Endothelial cell of hepatic sinusoid (primary cell): ENCODE measurements around the gene STAT2.
"Not testable (repeated sequence)": the region's sequence is repeated elsewhere in the genome, so short reads cannot be mapped to it uniquely, and the experiment has no call there.

Experiments used
- in situ Hi-C: cut with HindIII; loops from 2 replicates; pipeline ENCODE4 v1.10.0; 2017; ENCODE audit warnings: low sequenced_read_pairs

STAT2 gene

DNA sequence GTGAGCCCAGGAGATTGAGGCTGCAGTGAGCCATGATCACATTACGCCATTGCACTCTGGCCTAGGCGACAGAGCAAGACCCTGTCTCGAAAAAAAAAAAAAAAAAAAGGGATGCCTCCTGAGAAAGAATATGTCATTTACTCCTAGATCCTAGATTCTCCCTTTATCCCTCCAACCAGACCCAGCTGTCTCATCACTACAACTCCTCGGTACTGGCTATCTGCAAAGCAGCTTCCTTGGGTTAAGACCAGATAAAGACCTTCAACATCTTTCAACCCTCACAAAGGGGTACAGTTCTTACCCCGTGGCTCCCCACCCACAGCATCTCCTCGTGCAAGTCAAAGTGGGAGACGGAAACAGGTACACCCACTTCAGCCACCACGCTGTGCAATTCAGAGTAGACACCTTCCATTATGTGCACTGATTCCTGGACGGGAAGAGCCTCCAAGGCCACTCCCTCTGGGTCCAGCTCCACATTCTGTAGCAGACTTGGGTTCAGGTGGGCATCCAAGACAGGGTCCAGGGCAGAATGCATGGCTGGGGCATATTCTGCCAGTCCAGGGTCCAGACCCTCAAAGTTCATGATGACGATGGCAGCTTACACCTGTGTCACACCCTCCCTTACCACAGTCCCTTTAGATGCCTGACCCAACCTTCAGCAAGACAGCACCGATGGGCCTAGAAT, 27.3 kb downstream of the STAT2 start:
- in situ Hi-C loops: no loop called here

DNA sequence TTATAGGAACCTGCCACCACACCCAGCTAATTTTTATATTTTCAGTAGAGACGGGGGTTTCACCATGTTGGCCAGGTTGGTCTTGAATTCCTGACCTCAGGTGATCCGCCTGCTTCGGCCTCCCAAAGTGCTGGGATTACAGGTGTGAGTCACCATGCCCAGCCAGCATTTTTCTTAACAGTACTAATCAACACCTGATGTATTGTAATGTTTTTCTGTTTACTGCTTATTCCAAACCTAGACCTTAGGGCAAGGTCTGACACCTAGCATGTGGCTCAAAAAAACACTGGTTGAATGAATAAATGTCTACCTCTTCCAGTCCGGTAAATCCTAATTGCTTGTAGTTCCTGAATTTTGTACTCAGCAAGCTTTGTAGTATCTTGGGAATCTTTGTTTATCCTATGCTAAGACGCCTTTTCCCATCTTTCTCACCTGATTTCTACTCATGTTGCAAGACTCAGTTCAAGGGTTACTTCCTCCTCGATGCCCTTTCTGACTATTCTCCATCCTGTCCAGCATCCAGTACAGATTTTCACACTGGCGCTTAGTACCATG, 28.9 kb downstream of the STAT2 start:
- in situ Hi-C loops: no loop called here

DNA sequence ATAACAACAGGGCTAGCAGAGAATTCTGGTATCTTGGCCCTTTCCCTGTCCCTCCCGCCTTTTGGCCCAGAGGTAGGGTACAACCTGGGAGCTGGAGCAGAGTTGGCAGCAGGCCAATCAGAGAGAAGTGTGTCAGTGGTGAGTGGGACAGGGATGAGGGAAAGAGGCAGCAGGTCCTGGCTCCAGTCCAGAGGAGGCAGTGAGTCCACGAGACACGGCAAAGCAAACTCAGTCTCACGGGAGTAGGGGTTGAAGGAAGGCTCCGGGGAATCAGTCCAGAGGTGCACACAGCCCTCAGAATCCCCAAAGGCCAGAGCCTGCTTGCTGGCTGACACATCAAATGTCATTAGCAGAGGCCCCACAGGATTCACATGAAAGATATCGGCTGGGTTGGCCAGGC, 33.4 kb downstream of the STAT2 start:
- in situ Hi-C loops: no loop called here

DNA sequence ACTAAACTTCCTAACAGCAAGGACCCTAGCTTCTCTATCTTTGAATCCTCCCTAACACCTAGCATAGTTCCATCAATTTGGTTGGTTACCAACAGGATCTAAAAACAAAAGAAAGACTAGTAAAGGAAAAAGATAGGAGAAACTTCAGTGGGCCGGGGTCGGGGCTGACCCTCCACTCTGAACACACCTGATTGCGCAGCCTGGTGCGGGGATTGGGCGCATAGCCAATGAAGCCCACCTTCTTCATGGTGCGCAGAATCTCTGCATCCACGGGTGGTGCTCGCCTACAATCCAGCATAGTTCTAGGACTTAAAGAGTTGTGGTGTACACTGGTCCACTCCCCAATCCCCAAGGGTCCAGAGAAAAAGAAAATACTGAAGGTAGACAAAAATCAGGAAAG, 33.8 kb downstream of the STAT2 start:
- in situ Hi-C loops: no loop called here

DNA sequence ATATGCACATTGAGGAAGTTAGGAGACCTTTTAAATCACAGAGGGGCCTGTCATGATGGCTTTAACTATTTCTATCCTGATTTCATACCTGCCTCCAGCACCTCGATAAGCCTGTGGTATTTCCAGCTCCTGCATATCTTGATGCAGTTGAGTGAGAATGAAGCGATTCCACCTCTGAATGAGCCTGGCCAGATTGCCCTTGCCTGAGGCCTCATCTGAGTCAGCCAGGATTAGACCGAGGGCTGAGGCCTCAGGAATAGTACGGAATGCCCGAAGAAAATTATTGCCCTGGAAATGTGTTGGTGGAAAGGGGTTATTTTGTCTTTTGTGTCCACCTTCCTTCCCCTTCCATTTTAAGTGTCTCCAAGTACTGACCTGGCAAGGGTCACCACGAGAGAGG, 35.7 kb downstream of the STAT2 start:
- in situ Hi-C loops: no loop called here

DNA sequence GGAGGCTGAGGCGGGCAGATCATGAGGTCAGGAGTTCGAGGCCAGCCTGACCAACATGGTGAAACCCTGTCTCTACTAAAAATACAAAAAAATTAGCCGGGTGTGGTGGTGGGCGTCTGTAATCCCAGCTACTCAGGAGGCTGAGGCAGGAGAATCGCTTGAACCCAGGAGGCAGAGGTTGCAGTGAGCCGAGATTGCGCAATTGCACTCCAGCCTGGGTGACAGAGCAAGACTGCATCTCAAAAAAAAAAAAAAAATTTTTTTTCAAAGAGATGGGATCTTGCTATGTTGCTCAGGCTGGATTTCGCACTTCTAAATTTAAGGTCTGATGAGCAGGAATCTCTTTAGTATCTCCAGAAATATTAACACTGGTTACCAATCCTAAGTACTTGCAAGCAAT, 38.3 kb downstream of the STAT2 start:
- in situ Hi-C loops: not testable (repeated sequence)

DNA sequence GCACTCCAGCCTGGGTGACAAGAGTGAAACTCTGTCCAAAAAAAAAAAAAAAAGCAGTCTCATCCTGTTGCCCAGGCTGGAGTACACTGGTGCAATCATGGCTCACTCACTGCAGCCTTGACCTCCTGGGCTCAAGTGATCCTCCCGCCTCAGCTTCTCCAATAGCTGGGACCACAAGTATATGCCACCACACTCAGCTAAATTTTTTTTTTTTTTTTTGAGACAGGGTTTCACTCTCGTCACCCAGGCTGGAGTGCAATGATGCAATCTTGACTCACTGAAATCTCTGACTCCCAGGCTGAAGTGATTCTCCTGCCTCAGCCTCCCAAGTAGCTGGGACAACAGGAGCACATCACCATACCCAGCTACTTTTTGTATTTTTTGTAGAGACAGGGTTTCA, 38.9 kb downstream of the STAT2 start:
- in situ Hi-C loops: no loop called here

DNA sequence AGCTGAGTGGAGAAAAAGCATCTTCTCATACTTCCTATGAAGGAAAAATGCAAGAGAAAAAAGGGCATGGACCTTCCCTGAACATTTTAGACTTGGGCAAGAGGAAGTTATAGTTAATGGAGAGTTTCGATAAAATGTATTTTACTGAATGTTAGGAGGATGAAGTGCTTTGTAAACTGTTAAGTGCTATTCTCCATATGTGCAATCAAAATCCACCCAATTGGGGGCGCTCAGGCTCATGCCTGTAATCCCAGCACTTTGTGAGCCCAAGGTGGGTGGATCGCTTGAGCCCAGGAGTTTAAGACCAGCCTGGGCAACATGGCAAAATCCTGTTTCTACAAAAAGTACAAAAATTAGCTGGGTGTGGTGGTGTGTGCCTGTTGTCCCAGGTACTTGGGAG, 42.2 kb downstream of the STAT2 start:
- in situ Hi-C loops: loop anchor here (5.0 kb wide), 2 partner anchors 45 to 90 kb away; partner anchors contain the start of genes APOF and STAT2

DNA sequence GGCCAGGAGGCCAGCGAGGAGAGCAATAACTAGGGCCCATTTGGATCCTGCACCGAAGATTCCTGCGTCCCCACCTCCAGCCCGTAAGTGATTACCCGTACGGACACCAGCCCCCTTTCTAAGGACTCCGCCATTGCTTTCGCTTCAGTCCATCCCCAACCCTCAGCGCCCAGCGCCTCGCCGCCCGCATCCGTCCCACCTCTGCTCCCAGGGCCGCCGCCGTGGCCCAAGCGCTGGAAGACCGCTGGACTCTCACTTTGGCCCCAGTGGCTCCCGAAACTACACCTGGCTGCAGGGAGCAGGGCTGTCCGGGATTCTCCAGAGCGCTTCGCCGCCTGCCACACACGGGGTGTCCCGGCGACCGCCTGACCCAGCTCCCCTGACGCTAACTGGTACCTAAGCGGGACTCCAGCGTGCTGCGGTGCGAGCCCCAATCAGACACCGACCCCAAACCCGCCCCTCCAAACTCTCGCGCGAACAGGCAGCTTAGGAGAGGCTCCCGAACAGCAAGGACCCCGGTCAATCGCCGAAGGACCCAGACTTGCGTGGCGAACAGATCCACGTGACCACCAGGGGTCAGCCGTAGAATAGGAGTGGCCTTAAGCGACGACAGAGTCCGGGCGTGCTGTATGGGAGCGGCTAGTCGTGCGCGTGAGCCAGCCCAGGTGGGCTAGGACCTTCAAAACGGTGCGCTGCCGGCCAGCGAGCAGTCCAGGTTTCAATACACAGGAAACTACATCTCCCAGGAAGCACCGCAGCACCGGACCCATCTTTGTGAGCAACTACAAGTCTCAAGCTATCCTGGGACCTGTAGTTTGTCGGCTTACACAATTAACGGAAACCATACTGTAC, 44.1 kb downstream of the STAT2 start, which contains the start of gene CNPY2:
Gene CNPY2 (minus strand): TSS at position 367 of the 852 bp plus-strand sequence. CDS start 771 bp downstream, outside the sequence.
- in situ Hi-C loops: loop anchor here (5.0 kb wide), 2 partner anchors 46 to 91 kb away; partner anchors contain the start of genes APOF and STAT2

DNA sequence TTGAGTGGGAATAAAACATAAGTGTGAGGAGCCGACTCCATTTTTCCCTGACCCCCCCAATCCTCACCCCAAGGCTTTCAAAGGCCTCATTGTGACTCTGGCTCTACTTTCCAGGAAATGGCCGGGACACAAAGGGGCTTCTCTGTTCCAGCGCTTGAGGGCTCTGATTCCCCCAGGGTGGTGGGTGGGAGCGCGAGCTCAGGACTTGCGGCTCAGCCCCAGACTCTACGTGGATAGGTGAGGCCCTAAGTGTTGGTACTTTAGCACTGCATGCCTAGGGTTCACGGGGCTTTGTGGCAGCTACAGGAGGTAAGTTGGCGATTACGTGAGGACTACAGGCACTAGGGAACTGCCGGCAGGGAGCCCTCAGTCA, 44.7 kb downstream of the STAT2 start:
- in situ Hi-C loops: loop anchor here (5.0 kb wide), 2 partner anchors 47 to 92 kb away; partner anchors contain the start of genes APOF and STAT2

DNA sequence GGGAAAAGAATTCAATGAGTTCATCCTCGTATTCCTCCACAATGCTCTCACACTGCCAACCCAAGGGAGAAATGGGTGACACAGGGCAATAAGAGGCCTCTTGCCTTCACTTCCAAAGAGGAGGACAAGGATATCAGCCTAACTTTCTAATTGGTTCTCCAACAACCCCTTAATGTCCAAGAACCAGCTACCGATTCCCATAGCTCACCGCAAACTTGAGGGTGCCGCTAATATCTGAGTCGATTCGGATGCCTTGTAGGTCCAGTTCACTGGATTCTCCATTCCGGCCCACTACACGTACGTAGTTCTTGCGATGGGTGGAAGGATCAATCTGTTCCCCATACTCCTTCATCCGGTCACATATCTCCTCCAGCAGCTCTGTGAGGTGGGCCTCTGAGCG, 48.9 kb downstream of the STAT2 start:
- in situ Hi-C loops: no loop called here

DNA sequence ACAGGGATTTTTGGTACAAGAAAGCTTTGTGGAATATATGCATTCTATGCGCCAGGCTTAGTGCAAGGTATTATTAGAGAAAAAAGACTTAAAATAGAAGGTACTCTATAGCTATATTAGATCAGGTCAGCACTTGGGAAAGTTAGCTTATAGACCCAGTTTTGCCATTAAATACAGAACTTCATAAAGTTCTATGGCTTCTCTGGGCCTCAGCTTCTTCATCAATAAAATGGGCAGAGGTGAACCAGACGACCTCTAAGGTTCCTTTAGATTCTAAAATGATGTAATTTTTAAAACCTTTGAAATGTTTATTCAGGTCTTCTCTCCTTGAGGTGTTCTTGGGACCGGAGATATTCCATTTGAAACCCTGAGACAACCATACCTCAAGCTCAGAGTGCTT, 51.2 kb downstream of the STAT2 start:
- in situ Hi-C loops: no loop called here

DNA sequence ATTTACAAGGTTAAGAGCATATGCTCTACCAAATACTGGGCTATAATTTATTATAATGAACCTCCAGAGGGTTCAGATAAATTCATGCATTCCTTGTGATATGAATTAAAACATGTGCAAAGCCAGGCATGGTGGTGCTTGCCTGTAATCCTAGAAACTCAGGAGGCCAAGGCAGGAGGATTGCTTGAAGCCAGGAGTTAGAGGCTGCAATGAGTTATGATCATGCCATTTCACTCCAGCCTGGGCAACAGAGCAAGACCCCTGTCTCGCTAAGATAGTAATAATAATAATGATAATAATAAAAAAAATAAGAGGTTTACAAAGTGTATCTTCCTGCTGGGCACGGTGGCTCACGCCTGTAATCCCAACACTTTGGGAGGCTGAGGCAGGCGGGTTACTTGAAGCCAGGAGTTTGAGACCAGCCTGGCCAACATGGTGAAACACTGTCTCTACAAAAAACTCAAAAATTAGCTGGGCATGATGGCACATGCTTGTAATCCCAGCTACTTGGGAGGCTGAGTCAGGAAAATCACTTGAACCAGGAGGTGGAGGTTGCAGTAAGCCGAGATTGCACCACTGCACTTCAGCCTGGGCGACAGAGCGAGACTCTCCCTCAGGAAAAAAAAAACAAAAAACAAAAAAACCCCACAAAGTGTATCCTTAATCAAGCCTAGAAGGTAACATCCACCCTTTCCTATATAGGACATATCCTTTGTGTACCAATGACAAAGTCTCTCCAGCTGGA, 52.5 kb downstream of the STAT2 start:
- in situ Hi-C loops: no loop called here

DNA sequence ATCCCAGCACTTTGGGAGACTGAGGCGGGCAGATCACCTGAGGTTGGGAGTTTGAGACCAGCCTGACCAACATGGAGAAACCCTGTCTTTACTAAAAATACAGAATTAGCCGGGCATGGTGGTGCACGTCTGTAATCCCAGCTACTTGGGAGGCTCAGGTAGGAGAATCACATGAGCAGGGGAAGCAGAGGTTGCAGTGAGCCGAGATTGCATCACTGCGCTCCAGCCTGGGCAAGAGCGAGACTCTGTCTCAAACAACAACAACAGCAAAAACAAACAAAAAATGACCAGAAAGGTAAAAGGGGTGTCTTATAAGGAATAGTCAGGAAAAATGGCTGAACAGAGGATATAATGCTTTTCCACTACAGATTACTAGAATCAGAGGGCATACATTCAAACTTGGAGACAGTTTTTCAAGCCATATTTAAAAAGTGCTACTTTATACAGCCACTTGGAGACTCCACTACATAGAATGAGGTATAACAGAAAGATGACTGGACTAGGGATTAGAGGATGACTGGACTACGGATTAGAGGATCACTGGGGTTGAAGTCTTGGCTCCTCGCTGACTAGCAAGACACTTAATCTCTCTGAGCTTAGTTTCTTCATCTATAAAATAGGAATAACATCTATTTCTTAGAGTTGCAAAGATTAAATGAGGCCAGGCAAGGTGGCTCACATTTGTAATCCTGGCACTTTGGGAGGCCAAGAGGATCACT, 54.9 kb downstream of the STAT2 start:
- in situ Hi-C loops: no loop called here

DNA sequence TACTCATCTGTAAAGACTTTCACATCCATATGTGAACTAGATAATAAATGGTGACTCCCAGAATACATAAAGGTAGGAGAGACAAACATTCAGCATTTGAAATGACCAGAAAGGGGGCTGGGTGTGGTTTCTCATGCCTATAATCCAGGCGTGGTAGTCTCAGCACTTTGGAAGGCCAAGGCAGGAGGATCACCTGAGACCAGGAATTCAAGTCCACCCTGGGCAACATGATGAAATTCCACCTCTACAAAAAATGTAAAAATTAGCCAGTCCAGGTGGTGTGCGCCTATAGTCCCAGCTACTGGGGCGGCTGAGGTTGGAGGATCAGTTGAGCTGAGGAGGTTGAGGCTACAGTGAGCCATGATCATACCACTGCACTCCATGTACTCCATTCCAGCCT, 55.6 kb downstream of the STAT2 start:
- in situ Hi-C loops: no loop called here

DNA sequence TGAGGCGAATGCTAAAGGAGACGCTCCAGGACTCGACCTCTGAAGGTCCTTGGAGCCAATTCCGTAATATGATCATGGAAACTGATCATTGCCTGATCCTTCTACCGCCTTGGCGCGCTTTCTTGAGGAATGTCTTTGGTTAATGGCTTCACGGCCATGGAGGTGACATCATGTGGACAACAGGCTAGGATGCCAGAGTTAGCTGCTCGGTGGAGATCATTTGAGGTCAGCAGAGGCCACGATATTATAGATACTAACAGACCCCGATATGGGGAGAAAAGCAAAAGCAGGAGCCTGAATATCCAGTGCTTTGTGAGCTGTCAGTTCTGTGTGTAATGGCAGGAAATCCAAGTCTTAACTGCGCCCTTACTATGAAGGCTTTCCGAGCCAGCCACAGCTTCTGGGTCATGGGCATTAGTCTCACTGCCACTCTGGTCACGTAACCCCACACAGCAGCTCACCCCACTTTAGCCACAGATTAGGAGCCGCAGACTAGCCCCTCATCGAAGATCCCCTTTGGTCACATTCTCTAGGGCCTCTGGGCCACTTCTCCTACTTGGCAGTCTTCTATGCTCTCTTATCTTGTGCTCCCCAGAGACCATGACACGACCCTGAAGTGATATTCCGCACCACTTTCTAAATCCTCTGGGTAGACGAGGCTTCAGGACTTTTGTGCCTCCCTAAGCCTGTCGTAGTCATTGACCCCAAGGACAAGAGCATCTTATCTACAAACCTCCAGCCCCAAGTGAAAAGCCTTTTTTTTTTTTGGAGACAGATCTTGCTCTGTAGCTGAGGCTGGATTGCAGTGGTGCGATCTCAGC, 59.1 kb downstream of the STAT2 start:
- in situ Hi-C loops: no loop called here

DNA sequence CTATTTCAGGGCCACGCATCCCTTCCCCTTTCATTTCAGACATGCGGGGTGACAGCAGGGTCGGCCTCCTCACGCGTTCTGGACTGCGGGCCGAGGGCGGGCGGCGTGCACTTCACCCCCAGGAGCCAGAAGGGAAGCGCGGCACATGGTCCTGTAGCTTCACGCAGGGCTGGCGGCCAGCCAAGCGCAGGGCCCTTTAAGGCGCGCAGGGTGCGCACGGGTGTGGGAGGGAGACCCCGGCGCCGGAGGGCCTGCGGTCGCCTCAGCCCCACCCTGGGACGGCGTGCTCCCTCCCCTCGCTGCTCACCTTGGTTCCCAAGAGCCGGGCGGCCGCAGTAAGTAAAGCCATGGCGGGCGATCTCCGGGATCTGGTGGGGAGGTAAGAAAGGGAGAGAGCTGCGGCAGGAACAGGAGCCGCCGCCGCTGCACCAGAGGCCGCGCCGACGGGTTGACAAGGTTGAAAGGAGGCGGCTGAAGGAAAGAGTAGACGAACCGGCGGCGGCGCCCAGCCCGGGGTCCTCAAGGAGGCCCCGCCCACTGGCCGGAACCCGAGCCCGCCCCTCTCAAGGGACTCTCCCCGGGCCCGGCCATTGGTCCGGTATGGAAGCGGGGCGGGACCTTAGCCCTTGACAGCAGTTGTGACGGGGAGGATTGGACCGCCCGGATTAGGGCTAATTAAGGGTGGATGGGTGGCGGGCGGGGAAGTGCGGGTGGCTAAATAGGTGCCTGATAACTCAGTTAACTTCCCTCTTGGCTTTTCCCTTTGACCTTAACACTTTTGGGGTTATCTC, 59.9 kb downstream of the STAT2 start, which contains the start of gene CS:
Gene CS (minus strand): TSS at position 478 of the 791 bp plus-strand sequence. CDS start 129 bp downstream, at position 349.
- in situ Hi-C loops: no loop called here

DNA sequence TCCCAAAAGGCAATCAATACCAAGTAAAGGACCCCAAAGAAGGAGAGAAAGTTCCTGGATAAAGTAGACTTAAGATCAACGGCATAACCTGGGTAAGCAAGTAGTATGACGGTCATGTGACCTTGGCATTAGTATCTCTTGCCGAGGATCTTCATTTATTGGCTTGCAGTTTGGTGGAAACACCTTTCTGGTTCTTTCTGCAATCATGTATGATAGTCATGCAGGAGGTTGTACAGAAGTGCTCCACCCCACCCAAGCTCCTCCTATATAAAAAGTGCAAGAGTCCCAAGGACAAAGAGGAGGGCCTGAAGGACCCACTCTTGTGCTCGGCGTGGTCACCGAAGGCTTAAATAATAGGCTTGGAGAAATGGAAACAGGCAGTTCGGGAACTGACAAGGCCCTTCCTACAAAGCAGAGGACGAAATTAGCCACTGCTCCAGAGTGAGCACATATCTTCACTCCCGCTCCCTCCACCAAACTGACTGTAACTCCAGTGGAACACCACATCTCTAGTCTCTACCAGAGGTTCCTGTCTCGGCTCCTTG, 60.5 kb downstream of the STAT2 start:
- in situ Hi-C loops: no loop called here
